ENCODE data around the gene SEC14L1.

SEC14L1 gene

GRCh38 chr17:77124192-77124889 lies 16.4 kb upstream of the SEC14L1 start:
- Histone ChIP-seq H3K27ac (ENCODE audit: poor library complexity, severe bottlenecking) (peak overlapping the region; percentile 98), H3K9me3 (ENCODE audit: severe bottlenecking) (no peaks in the 10 kb centered on the region), H3K36me3 (ENCODE audit: low read depth) (no peaks in the 10 kb centered on the region), H3K4me1 (ENCODE audit: insufficient read depth, poor library complexity, severe bottlenecking) (peaks cover 45% of the 10 kb centered on the region), H3K27me3 (ENCODE audit: insufficient read depth, poor library complexity, severe bottlenecking) (no peaks in the 10 kb centered on the region), H3K4me3 (ENCODE audit: severe bottlenecking) (no peak overlapping the region)
- TF ChIP-seq CTCF (IDR thresholded peaks at IDR 0.05; ENCODE audit: poor library complexity, severe bottlenecking) = no peak
- DNase-seq (ENCODE audit: low spot score) = no peak
- peak; percentile 35 for ATAC-seq (ENCODE audit: low read depth)

- Histone ChIP-seq H3K9me3 (ENCODE audit: severe bottlenecking) (no peaks in the 10 kb centered on the region), H3K4me3 (ENCODE audit: severe bottlenecking) (no peak overlapping the region), H3K4me1 (ENCODE audit: insufficient read depth, poor library complexity, severe bottlenecking) (peaks cover 45% of the 10 kb centered on the region), H3K36me3 (ENCODE audit: low read depth) (no peaks in the 10 kb centered on the region), H3K27me3 (ENCODE audit: insufficient read depth, poor library complexity, severe bottlenecking) (no peaks in the 10 kb centered on the region), H3K27ac (ENCODE audit: poor library complexity, severe bottlenecking) (peak overlapping the region; percentile 98)
- DNase-seq (ENCODE audit: low spot score) (peak; percentile 94), ATAC-seq (ENCODE audit: low read depth) (peak; percentile 88)
- TF ChIP-seq CTCF (IDR thresholded peaks at IDR 0.05; ENCODE audit: poor library complexity, severe bottlenecking) = no peak
These were observed 15.3 kb upstream of the SEC14L1 start for GRCh38 chr17:77125432-77125901.

- peaks cover 47% of the 10 kb centered on the region for H3K4me1 ChIP-seq (ENCODE audit: insufficient read depth, poor library complexity, severe bottlenecking)
- no peaks in the 10 kb centered on the region for H3K27me3 ChIP-seq (ENCODE audit: insufficient read depth, poor library complexity, severe bottlenecking)
- no peak for TF ChIP-seq CTCF (IDR thresholded peaks at IDR 0.05; ENCODE audit: poor library complexity, severe bottlenecking)
- H3K9me3 ChIP-seq (ENCODE audit: severe bottlenecking) = no peaks in the 10 kb centered on the region
- H3K36me3 ChIP-seq (ENCODE audit: low read depth) = no peaks in the 10 kb centered on the region
- DNase-seq (ENCODE audit: low spot score) (peak; percentile 92), ATAC-seq (ENCODE audit: low read depth) (peak; percentile 22)
- H3K27ac ChIP-seq (ENCODE audit: poor library complexity, severe bottlenecking) = peak overlapping the region; percentile 98
- no peak overlapping the region for H3K4me3 ChIP-seq (ENCODE audit: severe bottlenecking)
These were observed 14.2 kb upstream of the SEC14L1 start for GRCh38 chr17:77126519-77126918.

- no peak for ATAC-seq (ENCODE audit: low read depth)
These were observed 12.9 kb upstream of the SEC14L1 start for GRCh38 chr17:77127735-77128361.

More at GRCh38 chr17:77127735-77128361, 12.9 kb upstream of the SEC14L1 start:
- Histone ChIP-seq H3K27ac (ENCODE audit: poor library complexity, severe bottlenecking) (peak overlapping the region; percentile 98), H3K4me1 (ENCODE audit: insufficient read depth, poor library complexity, severe bottlenecking) (peaks cover 50% of the 10 kb centered on the region), H3K4me3 (ENCODE audit: severe bottlenecking) (no peak overlapping the region), H3K27me3 (ENCODE audit: insufficient read depth, poor library complexity, severe bottlenecking) (no peaks in the 10 kb centered on the region), H3K36me3 (ENCODE audit: low read depth) (no peaks in the 10 kb centered on the region), H3K9me3 (ENCODE audit: severe bottlenecking) (no peaks in the 10 kb centered on the region)
- no peak for DNase-seq (ENCODE audit: low spot score)
- TF ChIP-seq CTCF (IDR thresholded peaks at IDR 0.05; ENCODE audit: poor library complexity, severe bottlenecking) = no peak
